GM12878 (cell line): ENCODE data around the gene APOA4.

Experiments used
- EZH2 ChIP-seq: IDR thresholded peaks from 2 replicates; pipeline ENCODE4 v1.6.1; 2012; ENCODE audit warnings: low read depth, mild to moderate bottlenecking, control low read depth, inconsistent platforms, low read length, borderline replicate concordance; ENCODE audit not compliant: control insufficient read depth
- MTA3 ChIP-seq: IDR thresholded peaks from 2 replicates; pipeline ENCODE4 v1.6.1; 2012; ENCODE audit warnings: low read length, inconsistent platforms, borderline replicate concordance
- MXI1 ChIP-seq: fragments of 150-350 bp; IDR thresholded peaks from 2 replicates; pipeline ENCODE4 v1.6.1; 2011; ENCODE audit warnings: low read depth, mild to moderate bottlenecking, inconsistent platforms, low read length, improper control_type of control experiment
- POLR2A ChIP-seq: IDR thresholded peaks from 2 replicates; pipeline ENCODE4 v1.6.1; 2011; ENCODE audit warnings: low read depth, mild to moderate bottlenecking, low read length
- POLR2AphosphoS5 ChIP-seq: IDR thresholded peaks from 2 replicates; pipeline ENCODE4 v1.6.1; 2011; ENCODE audit warnings: mild to moderate bottlenecking, low read length, inconsistent platforms
- RFX5 ChIP-seq: IDR thresholded peaks from 2 replicates; pipeline ENCODE4 v1.6.1; 2011; ENCODE audit warnings: low read depth, low read length, improper control_type of control experiment
- SUZ12 ChIP-seq: fragments of 200-600 bp; sonication (generic); IDR thresholded peaks from one replicate; pipeline ENCODE4 v1.6.1; 2018; ENCODE audit warnings: antibody characterized with exemption, mild to moderate bottlenecking; ENCODE audit not compliant: unreplicated experiment
- TF ChIP-seq, protein P1 (sequence below), 3 experiments: IDR thresholded peaks in 2 of 3; conservative IDR thresholded peaks in 1 of 3; 2 replicates each; pipeline ENCODE4 v1.5.1; 2011; ENCODE audit warnings: low read depth in 3 of 3, low read length in 3 of 3, mild to moderate bottlenecking in 3 of 3, control low read depth in 2 of 3, moderate library complexity in 2 of 3, inconsistent platforms in 1 of 3, mixed read lengths in 1 of 3; ENCODE audit not compliant: control insufficient read depth in 2 of 3, insufficient read depth in 1 of 3; ENCODE audit errors: extremely low read depth in 1 of 3

- no peak for TF ChIP-seq SUZ12
- no peak for TF ChIP-seq MTA3
- TF ChIP-seq, protein P1, sequence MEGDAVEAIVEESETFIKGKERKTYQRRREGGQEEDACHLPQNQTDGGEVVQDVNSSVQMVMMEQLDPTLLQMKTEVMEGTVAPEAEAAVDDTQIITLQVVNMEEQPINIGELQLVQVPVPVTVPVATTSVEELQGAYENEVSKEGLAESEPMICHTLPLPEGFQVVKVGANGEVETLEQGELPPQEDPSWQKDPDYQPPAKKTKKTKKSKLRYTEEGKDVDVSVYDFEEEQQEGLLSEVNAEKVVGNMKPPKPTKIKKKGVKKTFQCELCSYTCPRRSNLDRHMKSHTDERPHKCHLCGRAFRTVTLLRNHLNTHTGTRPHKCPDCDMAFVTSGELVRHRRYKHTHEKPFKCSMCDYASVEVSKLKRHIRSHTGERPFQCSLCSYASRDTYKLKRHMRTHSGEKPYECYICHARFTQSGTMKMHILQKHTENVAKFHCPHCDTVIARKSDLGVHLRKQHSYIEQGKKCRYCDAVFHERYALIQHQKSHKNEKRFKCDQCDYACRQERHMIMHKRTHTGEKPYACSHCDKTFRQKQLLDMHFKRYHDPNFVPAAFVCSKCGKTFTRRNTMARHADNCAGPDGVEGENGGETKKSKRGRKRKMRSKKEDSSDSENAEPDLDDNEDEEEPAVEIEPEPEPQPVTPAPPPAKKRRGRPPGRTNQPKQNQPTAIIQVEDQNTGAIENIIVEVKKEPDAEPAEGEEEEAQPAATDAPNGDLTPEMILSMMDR (IDR thresholded peaks at IDR 0.05 in 2 of 3, conservative IDR thresholded peaks at IDR 0.05 in 1 of 3; ENCODE audit: control insufficient read depth in 2 of 3, extremely low read depth in 1 of 3, insufficient read depth in 1 of 3, low read depth in 3 of 3, low read length in 3 of 3) = no peak
- TF ChIP-seq MXI1 = no peak
- TF ChIP-seq RFX5 = no peak
- TF ChIP-seq POLR2AphosphoS5 = no peak
- no peak for TF ChIP-seq EZH2
- TF ChIP-seq POLR2A = no peak
Observed at GRCh38 chr11:116797816-116798215, 25.3 kb downstream of the APOA4 start.
